A673 (cell line): Measurements from ENCODE around the gene TUSC1.

ENCODE experiments used
- EZH2 ChIP-seq: fragments of 200-600 bp; sonication (generic); IDR thresholded peaks from 2 replicates; pipeline ENCODE4 v1.6.1; 2017; ENCODE audit warnings: borderline replicate concordance, low read depth, mild to moderate bottlenecking, mixed read lengths, antibody characterized with exemption, low read length; ENCODE audit not compliant: poor library complexity, severe bottlenecking
- TF ChIP-seq, protein P1 (sequence below): fragments of 300-800, 200-600 bp; sonication (generic); conservative IDR thresholded peaks from 2 replicates; pipeline ENCODE4 v1.5.1; 2017; ENCODE audit warnings: low read depth, mild to moderate bottlenecking, antibody characterized with exemption, low read length, moderate library complexity, mixed read lengths

DNA sequence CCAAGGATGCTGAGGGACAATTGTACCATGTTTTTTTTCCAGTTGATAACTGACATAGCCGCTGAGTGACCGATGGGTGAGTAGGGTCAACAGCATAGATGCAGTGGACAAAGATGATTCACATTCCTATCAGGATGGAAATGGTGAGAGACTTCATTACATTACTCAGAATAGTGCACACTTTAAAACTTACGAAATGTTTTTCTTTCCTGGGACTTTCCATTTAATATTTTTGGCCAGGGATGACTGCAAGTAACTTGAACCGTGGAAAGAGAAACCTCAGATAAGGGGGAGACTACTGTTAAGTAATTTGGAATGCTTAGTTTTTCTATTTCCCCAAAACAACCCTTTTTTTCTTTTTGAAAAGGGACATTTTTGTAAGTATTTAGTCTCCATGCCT lies 3.0 kb upstream of the TUSC1 start:
- TF ChIP-seq, protein P1, sequence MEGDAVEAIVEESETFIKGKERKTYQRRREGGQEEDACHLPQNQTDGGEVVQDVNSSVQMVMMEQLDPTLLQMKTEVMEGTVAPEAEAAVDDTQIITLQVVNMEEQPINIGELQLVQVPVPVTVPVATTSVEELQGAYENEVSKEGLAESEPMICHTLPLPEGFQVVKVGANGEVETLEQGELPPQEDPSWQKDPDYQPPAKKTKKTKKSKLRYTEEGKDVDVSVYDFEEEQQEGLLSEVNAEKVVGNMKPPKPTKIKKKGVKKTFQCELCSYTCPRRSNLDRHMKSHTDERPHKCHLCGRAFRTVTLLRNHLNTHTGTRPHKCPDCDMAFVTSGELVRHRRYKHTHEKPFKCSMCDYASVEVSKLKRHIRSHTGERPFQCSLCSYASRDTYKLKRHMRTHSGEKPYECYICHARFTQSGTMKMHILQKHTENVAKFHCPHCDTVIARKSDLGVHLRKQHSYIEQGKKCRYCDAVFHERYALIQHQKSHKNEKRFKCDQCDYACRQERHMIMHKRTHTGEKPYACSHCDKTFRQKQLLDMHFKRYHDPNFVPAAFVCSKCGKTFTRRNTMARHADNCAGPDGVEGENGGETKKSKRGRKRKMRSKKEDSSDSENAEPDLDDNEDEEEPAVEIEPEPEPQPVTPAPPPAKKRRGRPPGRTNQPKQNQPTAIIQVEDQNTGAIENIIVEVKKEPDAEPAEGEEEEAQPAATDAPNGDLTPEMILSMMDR = no peak
- no peak for TF ChIP-seq EZH2
